Measurements from ENCODE around the gene SLC9C1. TPM values are rescaled to one million over a fixed set of nuclear protein-coding genes. Genes with fewer than 3 reads are reported as not detected.

Gene SLC9C1
- total RNA-seq, 1 experiment from 2014 or later = 0.50 TPM

DNA sequence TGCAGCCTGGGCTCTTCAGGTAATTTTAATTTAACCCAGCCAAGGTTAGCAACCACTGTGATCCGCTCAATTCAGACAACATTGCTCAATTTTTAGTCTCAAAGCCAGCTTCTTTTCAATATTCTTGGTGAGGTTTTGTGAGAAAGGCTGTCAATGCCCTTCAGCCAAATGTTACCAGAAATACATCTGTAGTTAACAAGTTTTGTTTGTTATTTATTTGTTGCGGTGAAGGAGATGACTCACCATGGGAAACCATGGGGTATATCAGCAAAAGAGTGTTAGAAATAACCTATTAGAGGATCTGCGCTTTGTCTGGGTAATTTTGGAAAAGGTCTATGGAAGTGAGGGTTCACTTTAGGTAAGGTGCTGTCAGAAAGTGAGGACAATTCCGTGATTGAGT lies 5.0 kb downstream of the SLC9C1 start:
- Histone ChIP-seq H3T11ph (ENCODE audit: low read length) (no peak overlapping the region), H3K79me2 (ENCODE audit: insufficient read depth, low read length) (no peaks in the 10 kb centered on the region), H2BK120ac (ENCODE audit: low read depth, low read length, poor library complexity, severe bottlenecking) (no peak overlapping the region), H4K20me1 (ENCODE audit: control insufficient read depth, insufficient read depth, insufficient read length) (no peaks in the 10 kb centered on the region), H4K5ac (ENCODE audit: insufficient read length, low read depth, low read length) (no peak overlapping the region), H4K8ac (replicated peaks; ENCODE audit: insufficient read length, low read depth, low read length) (no peak overlapping the region), H3K9ac (ENCODE audit: extremely low read depth, insufficient read length, low read length) (no peak overlapping the region), H3K23me2 (ENCODE audit: insufficient read length, low read depth, low read length, poor library complexity, severe bottlenecking) (peaks cover 3% of the 10 kb centered on the region), H3K18ac (ENCODE audit: insufficient read length, low read depth, low read length) (no peak overlapping the region), H3K4me1 (ENCODE audit: insufficient read depth, low read length) (no peaks in the 10 kb centered on the region; the same call in 1 of the 2 replicates), H2BK5ac (ENCODE audit: insufficient read length, low read length) (no peak overlapping the region), H2AK5ac (ENCODE audit: insufficient read length, low read length) (no peak overlapping the region), H3K56ac (ENCODE audit: insufficient read length, low read depth, low read length) (no peak overlapping the region), H3K27me3 (ENCODE audit: insufficient read depth, low read length) (no peaks in the 10 kb centered on the region), H3K9me3 (ENCODE audit: control insufficient read depth, low read depth, low read length) (no peaks in the 10 kb centered on the region), H4K91ac (ENCODE audit: insufficient read length, low read depth, low read length) (no peak overlapping the region), H2BK15ac (ENCODE audit: low read depth, low read length) (no peak overlapping the region), H3K4ac (ENCODE audit: low read depth, low read length) (no peak overlapping the region), H3K14ac (ENCODE audit: insufficient read depth, low read length) (no peak overlapping the region), H3K27ac (ENCODE audit: insufficient read length, low read depth, low read length) (no peak overlapping the region), H3K23ac (ENCODE audit: insufficient read length, low read depth, low read length) (no peak overlapping the region), H2BK20ac (ENCODE audit: low read depth, low read length, poor library complexity, severe bottlenecking) (no peak overlapping the region), H2BK12ac (ENCODE audit: insufficient read length, low read depth, low read length) (no peak overlapping the region), H3K79me1 (ENCODE audit: insufficient read depth, low read depth, low read length, poor library complexity, severe bottlenecking) (no peaks in the 10 kb centered on the region), H2AFZ (ENCODE audit: low read length) (no peak overlapping the region), H3K4me2 (ENCODE audit: insufficient read depth, insufficient read length, low read length) (no peak overlapping the region)
- Mint-ChIP-seq H3K4me1 (peaks cover 8 to 9% of the 10 kb centered on the region in 2 experiments), H3K27ac (no peak overlapping the region), H3K4me3 (no peak overlapping the region), H3K27me3 (ENCODE audit: low read depth) (no peaks in the 10 kb centered on the region), H3K9me3 (peaks cover 6 to 12% of the 10 kb centered on the region in 2 experiments; a peak in 3 of 5 replicates), H3K36me3 (ENCODE audit: insufficient read depth in 1 of 3, low read depth in 3 of 3) (peaks cover 1 to 16% (median 2%) of the 10 kb centered on the region in 3 experiments; a peak in 6 of 7 replicates)
- no peak for DNase-seq
- no CpG with 5 or more reads among the region's 4 CpGs for WGBS (ENCODE audit: extremely low coverage, insufficient read length, low lambda C conversion rate)
- TF ChIP-seq, protein P1, sequence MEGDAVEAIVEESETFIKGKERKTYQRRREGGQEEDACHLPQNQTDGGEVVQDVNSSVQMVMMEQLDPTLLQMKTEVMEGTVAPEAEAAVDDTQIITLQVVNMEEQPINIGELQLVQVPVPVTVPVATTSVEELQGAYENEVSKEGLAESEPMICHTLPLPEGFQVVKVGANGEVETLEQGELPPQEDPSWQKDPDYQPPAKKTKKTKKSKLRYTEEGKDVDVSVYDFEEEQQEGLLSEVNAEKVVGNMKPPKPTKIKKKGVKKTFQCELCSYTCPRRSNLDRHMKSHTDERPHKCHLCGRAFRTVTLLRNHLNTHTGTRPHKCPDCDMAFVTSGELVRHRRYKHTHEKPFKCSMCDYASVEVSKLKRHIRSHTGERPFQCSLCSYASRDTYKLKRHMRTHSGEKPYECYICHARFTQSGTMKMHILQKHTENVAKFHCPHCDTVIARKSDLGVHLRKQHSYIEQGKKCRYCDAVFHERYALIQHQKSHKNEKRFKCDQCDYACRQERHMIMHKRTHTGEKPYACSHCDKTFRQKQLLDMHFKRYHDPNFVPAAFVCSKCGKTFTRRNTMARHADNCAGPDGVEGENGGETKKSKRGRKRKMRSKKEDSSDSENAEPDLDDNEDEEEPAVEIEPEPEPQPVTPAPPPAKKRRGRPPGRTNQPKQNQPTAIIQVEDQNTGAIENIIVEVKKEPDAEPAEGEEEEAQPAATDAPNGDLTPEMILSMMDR (conservative IDR thresholded peaks at IDR 0.05) = no peak
